ENCODE data around the gene NRXN3. TPM values are rescaled to one million over a fixed set of nuclear protein-coding genes. Genes with fewer than 3 reads are reported as not detected.

Gene NRXN3
- total and polyA plus RNA-seq, 11 donors = 0.19 to 2.2 (median 1.1) TPM

DNA sequence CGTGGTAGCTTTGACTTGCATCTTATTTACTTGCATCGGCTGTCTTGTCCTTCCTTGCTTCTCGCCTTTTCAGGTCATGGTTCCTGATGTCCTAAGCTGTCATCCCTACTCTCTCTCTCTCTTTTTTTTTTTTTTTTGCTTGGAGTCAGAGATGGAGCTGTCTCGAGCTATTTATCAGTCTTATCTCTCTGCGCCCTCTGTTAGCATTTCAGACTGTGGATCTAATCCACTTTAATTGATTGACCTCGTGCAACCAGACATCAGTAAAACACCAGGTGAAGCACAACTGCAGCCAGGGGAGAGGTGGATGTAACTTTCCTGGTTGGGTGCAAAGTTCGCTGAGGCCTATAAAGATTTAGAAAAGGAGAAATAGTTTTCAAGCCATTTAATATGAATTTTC lies 1486.3 kb downstream of the NRXN3 start:
- ATAC-seq = no peak
- H3K27me3 ChIP-seq = no peaks in the 10 kb centered on the region
- no peak for TF ChIP-seq POLR2A (IDR thresholded peaks at IDR 0.05)
- TF ChIP-seq, protein P1, sequence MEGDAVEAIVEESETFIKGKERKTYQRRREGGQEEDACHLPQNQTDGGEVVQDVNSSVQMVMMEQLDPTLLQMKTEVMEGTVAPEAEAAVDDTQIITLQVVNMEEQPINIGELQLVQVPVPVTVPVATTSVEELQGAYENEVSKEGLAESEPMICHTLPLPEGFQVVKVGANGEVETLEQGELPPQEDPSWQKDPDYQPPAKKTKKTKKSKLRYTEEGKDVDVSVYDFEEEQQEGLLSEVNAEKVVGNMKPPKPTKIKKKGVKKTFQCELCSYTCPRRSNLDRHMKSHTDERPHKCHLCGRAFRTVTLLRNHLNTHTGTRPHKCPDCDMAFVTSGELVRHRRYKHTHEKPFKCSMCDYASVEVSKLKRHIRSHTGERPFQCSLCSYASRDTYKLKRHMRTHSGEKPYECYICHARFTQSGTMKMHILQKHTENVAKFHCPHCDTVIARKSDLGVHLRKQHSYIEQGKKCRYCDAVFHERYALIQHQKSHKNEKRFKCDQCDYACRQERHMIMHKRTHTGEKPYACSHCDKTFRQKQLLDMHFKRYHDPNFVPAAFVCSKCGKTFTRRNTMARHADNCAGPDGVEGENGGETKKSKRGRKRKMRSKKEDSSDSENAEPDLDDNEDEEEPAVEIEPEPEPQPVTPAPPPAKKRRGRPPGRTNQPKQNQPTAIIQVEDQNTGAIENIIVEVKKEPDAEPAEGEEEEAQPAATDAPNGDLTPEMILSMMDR (IDR thresholded peaks at IDR 0.05) = no peak
- H3K36me3 ChIP-seq = no peaks in the 10 kb centered on the region
- intact Hi-C loops (cut with DNase I) = no loop called here
- no peaks in the 10 kb centered on the region for H3K4me1 ChIP-seq
- 73 to 78% (median 76%) methylated on average over 7 of the region's 7 CpGs for WGBS, 4 donors
- no peak overlapping the region for H3K4me3 ChIP-seq
- peaks cover 0 to 15% (median 0%) of the 10 kb centered on the region in 12 donors for H3K9me3 ChIP-seq
- no peak overlapping the region for H3K27ac ChIP-seq
- no peak for DNase-seq

DNA sequence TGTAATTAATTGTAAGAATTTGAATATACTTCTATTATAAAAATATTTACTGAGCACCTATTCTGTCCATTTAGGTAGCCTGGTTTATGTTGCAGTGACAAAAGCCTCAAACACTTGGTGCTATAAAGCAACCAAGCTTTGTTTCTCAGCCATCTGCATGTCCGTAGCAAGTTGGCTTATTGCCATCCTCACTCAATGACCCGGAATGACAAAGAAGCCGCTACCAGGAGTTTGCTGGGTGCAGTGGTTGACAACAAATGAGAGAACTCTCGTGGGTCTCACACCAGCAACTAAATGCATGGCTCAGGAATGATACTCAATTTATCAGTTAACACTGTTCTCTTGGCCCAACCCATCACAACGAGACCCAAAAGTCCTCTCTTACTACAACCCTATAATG lies 1488.0 kb downstream of the NRXN3 start:
- DNase-seq (no peak), ATAC-seq (no peak)
- no peaks in the 10 kb centered on the region for H3K4me1 ChIP-seq
- peaks cover 0 to 14% (median 0%) of the 10 kb centered on the region in 12 donors for H3K9me3 ChIP-seq
- intact Hi-C loops (cut with DNase I) = no loop called here
- H3K27ac ChIP-seq = no peak overlapping the region
- no peaks in the 10 kb centered on the region for H3K36me3 ChIP-seq
- TF ChIP-seq, protein P1 (IDR thresholded peaks at IDR 0.05) = no peak
- TF ChIP-seq POLR2A (IDR thresholded peaks at IDR 0.05) = no peak
- H3K4me3 ChIP-seq = no peak overlapping the region
- H3K27me3 ChIP-seq = no peaks in the 10 kb centered on the region
- 48 to 59% (median 53%) methylated on average over 5 of the region's 5 CpGs for WGBS, 4 donors

DNA sequence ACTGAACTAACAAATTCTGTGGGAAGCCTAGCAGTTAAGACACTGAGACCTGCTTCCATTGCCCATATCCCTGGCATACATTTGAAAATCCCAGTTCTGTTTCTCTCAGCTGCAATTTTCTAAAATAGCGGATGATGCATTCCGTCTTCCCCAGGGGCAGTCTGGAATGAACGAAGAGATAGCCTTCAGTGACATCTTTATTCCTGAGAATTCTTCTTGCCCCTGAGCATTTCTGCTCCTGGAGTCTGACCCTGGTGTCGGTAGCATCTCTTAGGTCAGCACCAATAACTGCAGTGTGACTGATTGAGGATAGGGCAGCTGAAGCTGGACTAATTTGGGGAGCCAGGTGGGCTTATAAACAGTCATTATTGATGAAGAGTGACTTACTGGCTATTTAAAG lies 1488.6 kb downstream of the NRXN3 start:
- DNase-seq (no peak), ATAC-seq (no peak)
- no peak for TF ChIP-seq POLR2A (IDR thresholded peaks at IDR 0.05)
- TF ChIP-seq, protein P1 (IDR thresholded peaks at IDR 0.05) = no peak
- H3K4me3 ChIP-seq = no peak overlapping the region
- 60 to 75% (median 71%) methylated on average over 4 of the region's 4 CpGs for WGBS, 4 donors
- H3K27ac ChIP-seq = no peak overlapping the region
- H3K36me3 ChIP-seq = no peaks in the 10 kb centered on the region
- intact Hi-C loops (cut with DNase I) = no loop called here
- no peaks in the 10 kb centered on the region for H3K4me1 ChIP-seq
- no peaks in the 10 kb centered on the region for H3K27me3 ChIP-seq
- H3K9me3 ChIP-seq = peaks cover 0 to 8% (median 0%) of the 10 kb centered on the region in 12 donors

DNA sequence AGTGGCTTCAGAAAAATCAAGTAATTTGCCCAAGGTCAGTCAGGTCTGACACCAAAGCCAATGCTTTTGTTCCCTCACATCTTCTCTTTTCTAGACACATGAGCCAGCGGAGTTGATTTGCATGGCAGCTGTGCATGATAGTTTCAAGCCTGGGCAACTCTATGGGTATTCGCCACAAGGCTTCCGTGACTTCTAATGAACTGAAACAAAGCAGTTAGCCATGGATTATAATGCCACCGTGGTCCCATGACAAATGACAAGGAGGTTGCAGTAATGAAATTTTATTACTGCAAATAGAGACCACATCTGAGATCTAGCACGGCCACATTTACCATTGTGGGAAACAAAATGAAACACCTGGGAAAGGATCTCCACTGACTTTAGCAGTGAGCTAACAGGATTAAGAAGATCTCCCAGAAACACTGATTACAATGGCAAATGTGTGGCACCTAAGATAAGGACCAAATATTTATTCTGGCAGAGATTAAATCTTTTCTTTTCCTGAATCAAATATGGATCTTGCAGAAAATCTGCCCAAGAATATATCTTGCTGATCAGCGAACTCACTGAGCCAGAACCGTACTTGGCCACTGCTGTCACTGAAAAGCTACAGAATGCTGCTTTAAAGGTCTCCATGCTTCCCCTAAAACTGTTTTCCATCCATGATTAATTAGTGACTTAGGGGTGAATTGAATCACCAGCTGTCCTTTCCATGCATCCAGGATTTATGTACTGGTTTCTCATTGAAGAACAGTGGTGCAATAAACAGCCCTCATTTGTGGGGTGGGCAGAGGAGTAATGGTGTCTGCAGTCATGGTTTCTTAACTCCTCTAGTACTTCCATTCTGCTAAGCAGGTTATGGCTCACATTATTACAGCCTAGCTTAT lies 1490.1 kb downstream of the NRXN3 start:
- intact Hi-C loops (cut with DNase I) = no loop called here

More for the DNA sequence above, 1490.1 kb downstream of the NRXN3 start:
- no peaks in the 10 kb centered on the region for H3K36me3 ChIP-seq
- DNase-seq (no peak), ATAC-seq (no peak)
- no peak for TF ChIP-seq POLR2A (IDR thresholded peaks at IDR 0.05)
- TF ChIP-seq, protein P1 (IDR thresholded peaks at IDR 0.05) = no peak
- no peak overlapping the region for H3K4me3 ChIP-seq
- H3K9me3 ChIP-seq = no peaks in the 10 kb centered on the region
- H3K4me1 ChIP-seq = no peaks in the 10 kb centered on the region
- WGBS, 4 donors = 82 to 88% (median 85%) methylated on average over 7 of the region's 7 CpGs
- no peaks in the 10 kb centered on the region for H3K27me3 ChIP-seq
- no peak overlapping the region for H3K27ac ChIP-seq

Measured in heart left ventricle (tissue), 16 donors.